ENCODE measurements around the gene IRF2. TPM values are rescaled to one million over a fixed set of nuclear protein-coding genes. Genes with fewer than 3 reads are reported as not detected.

The IRF2 gene
- total and polyA plus RNA-seq, 2 of the 8 experiments (the other 6 are each of a cell fraction or from before 2014, with no cell fraction given), result 13.8 to 17.0 TPM

- TF ChIP-seq SUZ12 (IDR thresholded peaks at IDR 0.05; ENCODE audit: low read length) (no peak), RFX5 (IDR thresholded peaks at IDR 0.05; ENCODE audit: borderline replicate concordance, low read depth, low read length) (no peak), ZNF274 (IDR thresholded peaks at IDR 0.05; ENCODE audit: borderline replicate concordance, extremely low read depth, low read length) (no peak), CBX8 (IDR thresholded peaks at IDR 0.05; ENCODE audit: borderline replicate concordance, low read depth, low read length) (no peak)
These were observed 45.6 kb downstream of the IRF2 start (continued) for GRCh38 chr4:184428787-184429186.
